ENCODE data around the gene SDF2L1.
"Not testable (repeated sequence)": the region's sequence is repeated elsewhere in the genome, so short reads cannot be mapped to it uniquely, and the experiment has no call there.

Gene SDF2L1, protein sequence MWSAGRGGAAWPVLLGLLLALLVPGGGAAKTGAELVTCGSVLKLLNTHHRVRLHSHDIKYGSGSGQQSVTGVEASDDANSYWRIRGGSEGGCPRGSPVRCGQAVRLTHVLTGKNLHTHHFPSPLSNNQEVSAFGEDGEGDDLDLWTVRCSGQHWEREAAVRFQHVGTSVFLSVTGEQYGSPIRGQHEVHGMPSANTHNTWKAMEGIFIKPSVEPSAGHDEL
- long read RNA-seq, donor 1, transcript SDF2L1-201 (3 exons, 865 nt) = major isoform, 32 of 34 reads
- long read RNA-seq, donor 1, partial matches to known transcripts = 0 of 34 reads
- long read RNA-seq, donor 1, other reads (novel, unspliced or antisense) = 0 of 34 reads
- long read RNA-seq, donor 2, transcript SDF2L1-201 (3 exons, 865 nt) = major isoform, 24 of 31 reads
- long read RNA-seq, donor 2, partial matches to known transcripts = 7 of 31 reads
- long read RNA-seq, donor 2, other reads (novel, unspliced or antisense) = 0 of 31 reads
- long read RNA-seq, donor 3, transcript SDF2L1-201 (3 exons, 865 nt) = major isoform, 9 of 11 reads
- long read RNA-seq, donor 3, partial matches to known transcripts = 0 of 11 reads
- long read RNA-seq, donor 3, other reads (novel, unspliced or antisense) = 0 of 11 reads
- long read RNA-seq, donor 4, transcript SDF2L1-201 (3 exons, 865 nt) = major isoform, 23 of 24 reads
- long read RNA-seq, donor 4, partial matches to known transcripts = 0 of 24 reads
- long read RNA-seq, donor 4, other reads (novel, unspliced or antisense) = 0 of 24 reads
- long read RNA-seq, donor 5, transcript SDF2L1-201 (3 exons, 865 nt) = major isoform, 31 of 31 reads
- long read RNA-seq, donor 5, partial matches to known transcripts = 0 of 31 reads
- long read RNA-seq, donor 5, other reads (novel, unspliced or antisense) = 0 of 31 reads
- long read RNA-seq, donor 6, transcript SDF2L1-201 (3 exons, 865 nt) = major isoform, 35 of 40 reads
- long read RNA-seq, donor 6, partial matches to known transcripts = 5 of 40 reads
- long read RNA-seq, donor 6, other reads (novel, unspliced or antisense) = 0 of 40 reads
- long read RNA-seq, donor 7, transcript SDF2L1-201 (3 exons, 865 nt) = major isoform, 49 of 50 reads
- long read RNA-seq, donor 7, partial matches to known transcripts = 0 of 50 reads
- long read RNA-seq, donor 7, other reads (novel, unspliced or antisense) = 0 of 50 reads
- long read RNA-seq, donor 8, transcript SDF2L1-201 (3 exons, 865 nt) = major isoform, 37 of 38 reads
- long read RNA-seq, donor 8, partial matches to known transcripts = 0 of 38 reads
- long read RNA-seq, donor 8, other reads (novel, unspliced or antisense) = 0 of 38 reads

DNA sequence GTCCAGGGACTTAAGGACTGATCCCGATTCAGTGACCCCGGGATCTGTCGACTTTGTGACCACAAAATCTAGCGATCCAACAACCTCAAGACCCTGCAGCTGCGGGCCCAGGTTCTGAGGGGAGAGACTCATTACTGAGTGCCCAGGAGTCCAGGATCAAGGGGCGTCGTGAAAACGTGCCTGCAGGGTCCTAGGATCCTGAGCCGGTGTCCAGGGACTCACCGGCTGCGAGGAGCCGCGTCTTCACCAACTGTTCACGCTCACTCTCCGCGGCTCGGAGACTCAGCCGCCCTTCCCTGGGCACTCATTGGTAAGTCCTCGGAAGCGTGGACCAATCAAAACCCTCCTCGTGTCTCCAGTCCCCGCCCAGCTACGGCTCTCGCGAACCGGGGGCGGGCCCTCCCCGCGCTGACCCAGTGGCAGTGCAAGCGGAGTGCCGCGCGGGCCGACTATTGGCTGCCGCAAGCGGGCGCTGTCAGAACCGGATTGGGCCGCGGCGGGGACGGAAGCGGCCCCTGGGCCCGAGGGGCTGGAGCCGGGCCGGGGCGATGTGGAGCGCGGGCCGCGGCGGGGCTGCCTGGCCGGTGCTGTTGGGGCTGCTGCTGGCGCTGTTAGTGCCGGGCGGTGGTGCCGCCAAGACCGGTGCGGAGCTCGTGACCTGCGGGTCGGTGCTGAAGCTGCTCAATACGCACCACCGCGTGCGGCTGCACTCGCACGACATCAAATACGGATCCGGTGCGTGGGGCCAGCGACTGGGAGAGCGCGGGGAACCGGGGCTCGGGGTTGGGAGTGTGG, at the start of gene SDF2L1:
Gene SDF2L1 (plus strand): TSS at position 514 of the 795 bp plus-strand sequence. CDS start 35 bp downstream, at position 549.
- DNase-seq = peak; percentile 97

DNA sequence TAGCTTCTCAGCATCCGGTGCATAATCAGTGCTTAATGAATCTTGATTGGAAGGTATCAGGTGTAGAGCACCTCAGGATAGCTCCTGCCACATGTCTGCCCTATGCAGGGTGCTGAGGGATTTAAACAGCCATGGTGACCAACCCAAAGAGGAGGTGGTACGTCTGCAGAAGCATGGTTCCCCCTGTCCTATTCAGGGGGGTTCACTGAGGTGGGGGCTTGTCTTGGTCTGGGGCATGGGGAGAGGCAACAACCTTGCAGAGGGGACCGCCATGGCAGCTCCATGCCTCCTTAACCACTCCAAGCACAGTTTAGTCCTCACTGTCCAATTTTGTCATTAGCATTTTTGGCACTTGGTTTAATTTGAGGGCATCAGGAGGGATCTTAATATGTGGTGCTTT, 49.7 kb upstream of the SDF2L1 start:
- no peak for DNase-seq

DNA sequence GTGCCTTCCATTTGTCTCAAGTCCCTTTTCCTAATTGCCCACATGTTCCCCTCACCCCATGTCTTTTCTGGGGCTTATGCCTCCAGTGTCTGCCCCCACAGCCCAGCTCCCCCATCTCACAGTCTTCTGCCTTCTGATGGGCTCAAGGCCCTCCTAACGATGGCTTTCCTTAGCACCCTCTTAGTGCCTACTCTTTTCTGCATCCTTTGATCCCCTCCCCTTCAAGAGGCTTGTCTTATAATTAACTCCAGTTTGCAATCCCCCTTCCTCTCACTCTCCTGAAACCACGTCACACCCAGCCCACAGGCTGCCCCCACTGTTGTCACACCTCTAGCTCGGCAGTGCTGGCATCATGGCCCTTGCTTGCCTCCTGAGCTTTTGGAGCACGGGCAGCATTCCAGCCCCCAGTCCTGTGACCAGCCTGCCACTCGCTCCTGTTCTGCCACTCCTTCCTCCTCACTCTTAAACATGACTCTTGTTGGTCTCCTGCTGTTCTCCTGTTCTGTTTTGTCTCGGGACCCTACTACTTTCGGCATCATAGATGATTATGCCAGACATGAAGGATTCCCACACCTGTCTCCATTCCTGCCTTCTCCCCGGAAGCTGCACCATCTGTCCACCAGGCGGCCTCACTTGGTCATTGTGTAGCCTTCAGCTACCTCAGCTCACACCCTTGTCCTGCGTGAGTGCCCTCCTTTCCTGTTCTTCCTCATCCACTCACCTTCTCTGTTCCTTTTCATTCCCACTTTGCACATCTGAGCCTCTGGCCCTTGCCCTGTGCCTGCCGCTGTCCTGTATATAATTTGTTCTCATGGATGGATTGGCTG, 48.5 kb upstream of the SDF2L1 start:
- DNase-seq = no peak

DNA sequence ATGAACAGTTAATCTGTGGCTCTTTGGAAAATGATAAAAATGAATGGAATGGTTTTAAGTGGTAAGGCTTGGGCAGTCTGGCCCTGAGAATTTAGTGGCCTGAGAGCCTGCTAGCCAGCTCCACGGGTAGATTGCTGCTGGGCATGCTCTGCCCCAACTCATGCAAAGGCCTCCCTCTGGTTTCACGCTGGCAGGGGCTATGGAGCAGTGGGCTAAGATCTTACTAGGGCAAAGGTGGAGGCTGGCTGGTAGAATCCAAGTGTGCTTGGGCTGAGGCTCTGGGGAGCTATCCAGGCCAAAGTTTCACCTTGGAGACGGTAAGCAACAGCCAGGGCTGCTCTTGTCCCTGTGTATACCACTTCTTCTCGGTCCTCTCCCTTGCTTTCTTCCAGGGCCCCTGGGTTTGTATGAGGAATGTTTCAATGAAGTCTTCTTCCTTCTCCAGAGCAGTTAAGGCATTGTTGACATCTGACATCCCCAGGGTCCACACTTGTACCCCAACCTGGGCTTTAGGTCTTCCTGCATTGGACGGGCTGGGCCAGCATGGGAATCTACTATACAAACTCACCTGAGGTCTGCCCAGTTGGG, 47.1 kb upstream of the SDF2L1 start:
- no peak for DNase-seq

DNA sequence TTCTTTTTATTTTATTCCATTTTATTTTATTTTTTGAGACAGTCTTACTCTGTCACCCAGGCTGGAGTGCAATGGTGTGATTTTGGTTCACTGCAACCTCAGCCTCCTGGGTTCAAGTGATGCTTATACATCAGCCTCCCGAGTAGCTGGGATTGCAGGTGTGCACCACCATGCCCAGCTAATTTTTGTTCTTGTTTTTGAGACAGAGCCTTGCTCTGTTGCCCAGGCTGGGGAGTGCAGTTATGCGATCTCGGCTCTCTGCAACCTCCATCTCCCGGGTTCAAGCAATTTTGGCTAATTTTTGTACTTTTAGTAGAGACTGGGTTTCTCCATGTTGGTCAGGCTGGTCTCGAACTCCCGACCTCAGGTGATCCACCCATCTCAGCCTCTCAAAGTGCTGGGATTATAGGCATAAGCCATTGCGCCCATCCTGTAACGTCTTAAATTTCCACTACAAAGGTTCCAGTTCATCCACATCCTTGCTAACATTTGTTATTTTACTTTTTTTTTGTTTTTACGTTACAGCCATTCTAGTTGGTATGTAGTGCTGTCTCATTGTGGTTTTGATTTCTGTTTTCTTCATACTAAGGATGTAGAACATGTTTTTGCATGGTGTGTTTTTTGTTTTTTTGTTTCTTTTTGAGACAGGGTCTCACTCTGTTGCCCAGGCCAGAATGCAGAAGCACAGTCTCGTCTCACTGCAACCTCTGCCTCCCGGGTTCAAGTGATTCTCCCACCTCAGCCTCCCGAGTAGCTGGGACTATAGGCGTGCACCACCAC, 45.6 kb upstream of the SDF2L1 start:
- not testable (repeated sequence) for DNase-seq

DNA sequence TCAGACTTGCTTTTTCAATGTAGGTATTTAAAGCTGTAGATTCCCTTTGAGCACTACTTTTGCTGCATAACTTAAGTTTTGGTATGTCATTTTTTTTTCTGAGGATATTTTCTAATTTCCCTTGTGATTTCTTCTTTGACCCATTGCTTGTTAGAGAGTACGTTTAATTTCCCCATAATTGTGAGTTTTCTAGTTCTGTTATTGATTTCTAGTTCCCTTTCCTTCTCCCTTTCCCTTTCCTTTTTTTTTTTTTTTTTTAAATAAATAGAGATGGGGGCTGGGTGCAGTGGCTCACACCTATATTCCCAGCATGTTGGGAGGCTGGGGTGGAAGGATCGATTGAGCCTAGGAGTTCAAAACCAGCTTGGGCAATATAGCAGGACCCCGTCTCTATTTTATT, 43.8 kb upstream of the SDF2L1 start:
- no peak for DNase-seq

DNA sequence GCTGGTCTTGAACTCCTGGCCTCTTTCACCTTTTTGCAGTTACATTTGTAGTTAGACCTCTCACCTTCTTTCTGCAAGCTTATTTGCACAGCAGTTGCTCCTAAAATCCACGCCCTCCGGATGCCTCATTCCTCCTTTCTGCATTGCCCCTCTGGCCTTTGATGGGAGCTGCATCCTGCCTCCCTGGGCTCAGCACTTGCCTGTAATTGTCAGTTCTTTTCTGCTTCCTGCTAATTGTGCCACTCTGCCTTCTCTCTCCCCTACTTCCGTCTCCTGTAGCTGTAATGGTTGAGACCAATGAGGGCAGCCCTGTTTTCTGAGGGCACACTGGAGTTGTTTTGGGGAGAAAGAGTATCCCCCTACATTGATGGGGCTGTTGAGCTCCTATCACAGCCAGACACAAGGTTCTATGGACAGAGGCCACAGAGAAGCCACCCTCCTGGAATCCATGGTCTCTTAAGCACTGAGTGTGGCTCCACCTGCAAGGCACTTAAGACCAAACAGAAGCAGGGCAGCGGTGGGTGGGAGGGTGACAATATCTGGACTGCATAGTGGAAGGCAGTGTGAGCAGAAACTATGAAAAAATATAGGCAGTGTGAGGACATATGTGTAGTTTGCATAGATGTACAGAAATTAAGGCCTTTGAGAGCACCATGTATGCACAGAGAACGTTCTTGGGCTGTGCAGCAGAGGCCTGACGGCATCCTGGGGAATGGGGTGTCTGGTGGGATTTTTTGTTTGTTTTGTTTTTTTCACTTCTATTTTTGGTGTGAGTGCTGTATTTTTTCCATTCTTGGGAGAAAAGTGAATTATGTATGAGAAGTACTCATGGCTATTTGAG, 42.8 kb upstream of the SDF2L1 start:
- no peak for DNase-seq

DNA sequence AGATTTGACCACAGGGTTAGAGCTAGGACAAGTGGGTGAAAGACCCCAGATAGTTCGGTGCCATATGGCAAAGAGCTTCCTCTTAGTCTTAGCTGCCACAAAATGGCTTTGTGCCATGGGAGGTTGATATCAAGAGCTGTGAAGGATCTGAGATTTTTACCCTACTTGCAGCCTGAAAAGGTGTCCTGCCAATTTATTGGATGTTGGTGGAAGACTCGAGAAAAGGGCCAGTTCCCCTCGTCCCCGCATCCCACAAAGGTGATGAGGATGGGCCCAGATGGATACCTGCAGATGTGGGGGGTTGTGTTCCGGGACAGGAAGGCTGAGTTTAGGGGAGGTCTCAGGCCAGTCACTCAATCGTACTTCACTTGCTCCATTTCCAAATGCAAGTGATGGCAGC, 39.5 kb upstream of the SDF2L1 start:
- no peak for DNase-seq

DNA sequence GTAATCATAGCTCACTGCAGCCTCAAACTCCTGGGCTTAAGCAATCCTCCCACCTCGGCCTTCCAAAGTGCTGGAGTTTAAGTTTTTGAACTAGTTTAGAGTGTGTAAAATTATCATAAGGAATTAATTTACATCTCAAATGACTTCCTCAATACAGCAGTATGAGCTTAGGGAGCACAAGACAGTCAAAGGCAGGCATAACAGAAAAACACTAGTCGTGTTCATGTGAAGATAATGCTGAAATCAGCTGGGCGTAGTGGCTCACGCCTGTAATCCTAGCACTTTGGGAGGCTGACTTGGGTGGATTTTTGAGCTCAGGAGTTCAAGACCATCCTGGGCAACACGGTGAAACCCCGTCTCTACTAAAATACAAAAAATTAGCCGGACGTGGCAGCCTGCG, 38.1 kb upstream of the SDF2L1 start:
- DNase-seq = no peak

DNA sequence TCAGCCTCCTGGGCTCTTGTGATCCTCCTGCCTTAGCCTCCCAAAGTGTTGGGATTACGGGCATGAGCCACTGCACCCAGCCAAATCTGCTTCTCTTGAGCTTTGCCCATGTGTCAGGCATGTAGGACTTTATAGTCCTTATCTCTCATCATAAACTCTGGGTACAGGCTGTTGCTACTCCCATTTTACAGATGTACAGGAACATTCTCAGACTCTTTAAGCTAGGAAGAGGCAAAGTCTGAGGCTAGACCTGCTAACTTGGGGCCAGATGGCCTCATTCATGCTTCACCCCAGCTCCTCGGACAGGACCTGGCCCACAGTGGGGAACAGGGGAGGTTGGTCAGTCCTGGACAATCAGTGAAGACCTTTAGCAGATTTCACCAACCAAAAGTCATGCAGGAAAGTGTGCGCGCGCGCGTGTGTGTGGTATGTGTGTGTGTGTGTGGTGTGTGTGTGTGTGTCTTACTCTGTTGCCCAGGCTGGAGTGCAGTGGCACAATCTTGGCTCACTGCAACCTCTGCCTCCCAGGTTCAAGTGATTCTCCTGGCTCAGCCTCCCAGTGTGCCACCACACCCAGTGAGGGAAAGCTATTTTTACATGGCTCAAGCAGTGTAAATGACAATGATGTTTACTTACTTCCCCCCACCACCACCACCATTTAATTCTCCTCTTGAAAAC, 36.1 kb upstream of the SDF2L1 start:
- no peak for DNase-seq

DNA sequence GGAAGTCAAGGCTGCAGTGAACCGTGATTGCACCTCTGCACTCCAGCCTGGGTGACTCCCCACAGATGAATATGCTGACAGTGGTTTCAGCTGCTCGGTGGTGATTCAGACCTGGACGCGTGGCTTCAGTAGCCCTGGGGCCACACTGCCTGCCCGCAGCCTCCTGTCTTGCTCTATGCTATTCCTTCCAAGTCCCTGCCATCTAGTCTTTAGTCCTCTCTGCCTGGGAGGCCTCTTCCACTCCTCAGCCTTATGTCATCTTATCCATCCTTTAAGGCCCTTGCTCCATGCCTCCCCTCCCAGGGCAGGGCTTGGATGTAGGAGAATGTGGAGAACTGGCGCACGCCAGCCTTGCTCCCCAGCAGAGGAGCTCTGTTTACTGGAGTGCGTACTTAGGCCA, 35.3 kb upstream of the SDF2L1 start:
- no peak for DNase-seq

DNA sequence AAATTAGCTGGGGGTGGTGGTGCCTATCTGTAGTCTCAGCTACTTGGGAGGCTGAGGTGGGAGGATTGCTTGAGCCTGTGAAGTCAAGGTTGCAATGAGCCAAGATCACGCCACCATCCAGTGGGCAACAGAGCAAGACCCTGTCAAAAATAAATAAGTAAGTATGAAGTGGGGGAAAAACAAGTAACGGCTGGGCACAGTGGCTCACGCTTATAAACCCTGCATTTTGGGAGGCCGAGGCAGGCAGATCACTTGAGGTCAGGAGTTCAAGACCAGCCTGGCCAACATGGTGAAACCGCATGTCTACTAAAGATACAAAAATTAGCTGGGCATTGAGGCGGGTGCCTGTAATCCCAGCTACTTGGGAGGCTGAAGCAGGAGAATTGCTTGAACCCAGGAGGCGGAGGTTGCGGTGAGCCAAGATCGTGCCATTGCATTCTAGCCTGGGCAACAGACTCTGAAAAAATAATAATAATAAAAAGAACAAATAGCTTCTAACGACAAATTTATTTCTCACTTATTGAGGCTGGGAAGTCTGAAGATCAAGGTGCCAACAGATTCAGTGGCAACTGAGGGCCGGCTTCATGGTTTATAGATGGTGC, 32.4 kb upstream of the SDF2L1 start:
- not testable (repeated sequence) for DNase-seq

DNA sequence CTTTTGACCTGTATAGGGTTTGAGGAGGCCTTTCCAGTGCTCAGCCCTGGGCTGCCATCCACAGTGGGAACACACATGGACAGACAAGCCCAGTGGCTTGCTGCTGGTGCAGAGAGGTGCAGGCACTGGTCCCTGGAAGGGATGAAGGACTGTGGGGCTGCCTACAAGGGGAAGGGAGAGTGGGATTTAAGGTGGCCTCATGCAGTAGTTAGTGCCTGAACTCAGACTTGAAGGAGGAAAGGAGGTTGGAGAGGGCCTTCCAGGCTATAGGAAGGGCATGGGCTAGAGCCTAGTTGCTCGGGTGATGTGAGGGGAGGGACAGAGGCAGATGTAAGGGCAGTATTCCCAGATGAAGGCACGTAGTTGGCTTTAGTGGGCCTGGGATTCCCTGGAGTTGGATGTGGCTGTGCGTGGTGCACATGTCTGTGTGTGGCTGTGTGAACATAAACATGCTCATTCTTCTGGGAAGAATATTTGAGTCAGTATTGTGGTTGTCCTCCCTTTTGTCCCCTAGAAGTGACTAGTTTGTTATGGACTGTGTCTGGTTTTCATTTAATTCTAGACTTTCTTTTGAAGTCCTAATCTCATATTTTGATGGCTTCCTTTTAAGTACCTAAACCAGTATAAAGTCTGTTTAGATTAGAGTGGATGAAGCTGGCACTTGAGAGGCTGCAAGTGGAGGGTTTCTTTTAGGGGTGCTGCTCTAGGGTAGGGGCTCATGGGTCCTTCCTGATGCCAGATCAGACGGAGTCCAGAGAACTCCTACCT, 30.7 kb upstream of the SDF2L1 start:
- DNase-seq = no peak

DNA sequence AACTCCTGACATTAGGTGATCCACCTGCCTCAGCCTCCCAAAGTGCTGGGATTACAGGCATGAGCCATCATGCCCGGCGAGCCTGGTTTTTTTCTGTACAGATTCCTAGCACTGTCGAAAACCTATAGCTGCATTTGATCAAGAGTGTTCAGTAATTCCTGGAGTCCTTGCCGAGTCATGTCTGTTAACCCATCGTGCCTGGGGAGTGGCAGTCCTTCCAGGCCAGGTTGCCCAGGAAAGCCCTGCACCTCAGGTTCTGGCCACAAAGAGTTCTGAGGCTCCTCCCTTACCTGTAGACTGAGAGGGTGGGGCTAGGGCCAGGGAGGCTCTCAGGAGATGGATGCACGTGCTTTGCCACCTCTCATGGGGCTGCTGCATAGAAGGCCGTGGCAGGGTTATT, 29.2 kb upstream of the SDF2L1 start:
- no peak for DNase-seq

DNA sequence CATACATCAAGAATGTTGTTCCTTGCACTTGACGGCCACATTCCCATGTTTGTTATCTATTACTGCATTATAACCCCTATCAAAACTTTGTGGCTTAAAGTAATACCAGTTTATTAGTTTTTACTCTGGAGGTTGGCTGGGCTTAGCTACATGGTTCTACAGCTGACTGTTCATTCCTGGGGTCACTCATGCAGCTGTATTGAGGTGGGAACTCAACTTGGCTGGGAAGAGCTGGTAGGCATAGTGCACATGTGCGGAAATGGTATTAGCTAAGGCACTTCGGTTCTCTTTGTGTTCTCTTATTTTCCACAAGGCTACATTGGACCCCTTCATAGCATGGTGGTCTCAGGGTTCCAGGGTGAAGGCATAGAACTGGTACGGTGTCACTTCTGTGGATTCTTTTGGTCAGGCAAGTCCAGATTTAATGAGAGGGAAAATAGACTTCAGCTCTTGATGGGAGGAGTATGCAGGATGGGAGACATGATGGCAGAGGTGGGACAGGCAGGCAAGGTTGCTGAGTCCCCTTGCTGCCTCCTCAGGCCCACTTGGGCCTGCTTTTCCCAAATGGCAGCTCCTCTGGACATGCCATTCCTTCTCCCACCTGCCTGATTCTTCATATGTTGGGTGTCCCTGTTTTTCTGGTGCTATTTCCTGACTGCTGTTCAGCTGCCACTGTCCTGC, 28.4 kb upstream of the SDF2L1 start:
- no peak for DNase-seq

DNA sequence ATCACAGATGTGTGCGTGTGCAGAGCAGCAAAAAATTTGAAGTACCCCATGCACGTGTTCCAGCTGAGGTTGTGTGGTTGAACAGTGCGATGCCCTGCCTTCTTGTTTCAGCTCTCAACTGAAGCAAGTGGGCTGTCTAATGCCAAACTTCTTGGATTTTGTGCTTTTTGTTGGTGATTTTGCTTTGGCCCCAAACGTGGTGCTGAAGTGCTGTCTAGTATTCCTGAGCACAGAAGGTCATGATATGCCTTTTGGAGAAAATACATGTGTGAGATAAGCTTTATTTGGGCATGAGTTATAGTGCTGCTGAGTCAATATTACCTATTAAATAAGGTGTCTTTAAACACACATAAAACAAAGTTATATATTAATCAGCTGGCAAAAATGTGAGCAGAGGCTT, 26.4 kb upstream of the SDF2L1 start:
- DNase-seq = no peak
